ENCODE results near the gene C12orf60.
A peak's percentile ranks its signal among the peaks of the same experiment; 100 is the strongest.

C12orf60 gene

GRCh38 chr12:14767617-14768016 lies 35.9 kb upstream of the C12orf60 start:
- no peak for TF ChIP-seq CTCF (IDR thresholded peaks at IDR 0.05)
- Mint-ChIP-seq H3K36me3 (ENCODE audit: low read depth) (peaks cover 42% of the 10 kb centered on the region), H3K9me3 (peaks cover 26% of the 10 kb centered on the region), H3K27me3 (ENCODE audit: low read depth, poor library complexity) (no peaks in the 10 kb centered on the region), H3K4me3 (no peak overlapping the region), H3K27ac (no peak overlapping the region), H3K4me1 (peaks cover 39% of the 10 kb centered on the region)
- DNase-seq: no peak

- Mint-ChIP-seq H3K27ac (peak overlapping the region; percentile 99), H3K27me3 (ENCODE audit: low read depth, poor library complexity) (peaks cover 4% of the 10 kb centered on the region), H3K4me3 (peak overlapping the region; percentile 99), H3K9me3 (peaks cover 26% of the 10 kb centered on the region), H3K36me3 (ENCODE audit: low read depth) (peaks cover 39% of the 10 kb centered on the region), H3K4me1 (peaks cover 43% of the 10 kb centered on the region)
- DNase-seq: no peak
- TF ChIP-seq CTCF (IDR thresholded peaks at IDR 0.05): no peak
Measured at GRCh38 chr12:14768823-14769405, 34.6 kb upstream of the C12orf60 start.

- peaks cover 26% of the 10 kb centered on the region for H3K9me3 Mint-ChIP-seq
- peak; percentile 56 for DNase-seq
- H3K27me3 Mint-ChIP-seq (ENCODE audit: low read depth, poor library complexity): peaks cover 6% of the 10 kb centered on the region
- H3K4me1 Mint-ChIP-seq: peaks cover 47% of the 10 kb centered on the region
- H3K36me3 Mint-ChIP-seq (ENCODE audit: low read depth): peaks cover 35% of the 10 kb centered on the region
- TF ChIP-seq CTCF (IDR thresholded peaks at IDR 0.05): no peak
- peak overlapping the region; percentile 99 for H3K4me3 Mint-ChIP-seq
- peak overlapping the region; percentile 99 for H3K27ac Mint-ChIP-seq
Measured at GRCh38 chr12:14769466-14769968, 34.0 kb upstream of the C12orf60 start.

- Mint-ChIP-seq H3K27ac (peak overlapping the region; percentile 99), H3K36me3 (ENCODE audit: low read depth) (peaks cover 30% of the 10 kb centered on the region), H3K9me3 (peaks cover 26% of the 10 kb centered on the region), H3K4me3 (peak overlapping the region; percentile 99), H3K4me1 (peaks cover 52% of the 10 kb centered on the region), H3K27me3 (ENCODE audit: low read depth, poor library complexity) (peaks cover 6% of the 10 kb centered on the region)
- DNase-seq: peak; percentile 84
- TF ChIP-seq CTCF (IDR thresholded peaks at IDR 0.05): peak; percentile 69
Measured at GRCh38 chr12:14769969-14770495, 33.4 kb upstream of the C12orf60 start.

- peaks cover 6% of the 10 kb centered on the region for H3K27me3 Mint-ChIP-seq (ENCODE audit: low read depth, poor library complexity)
- peak overlapping the region; percentile 99 for H3K4me3 Mint-ChIP-seq
- TF ChIP-seq CTCF (IDR thresholded peaks at IDR 0.05): no peak
- DNase-seq: peak; percentile 82
- H3K36me3 Mint-ChIP-seq (ENCODE audit: low read depth): peaks cover 23% of the 10 kb centered on the region
- peaks cover 22% of the 10 kb centered on the region for H3K9me3 Mint-ChIP-seq
- peaks cover 59% of the 10 kb centered on the region for H3K4me1 Mint-ChIP-seq
- peak overlapping the region; percentile 99 for H3K27ac Mint-ChIP-seq
Measured at GRCh38 chr12:14770496-14771461, 32.7 kb upstream of the C12orf60 start.
